Left ventricle myocardium inferior (tissue), 1 donor: ENCODE data around the gene ZCCHC24. TPM values are rescaled to one million over a fixed set of nuclear protein-coding genes. Genes with fewer than 3 reads are reported as not detected.

Experiments used
- DNase-seq: peaks from one replicate; pipeline ENCODE4 v3.0.0-alpha.2; 2020
- H3K27ac ChIP-seq: fragments of 200-600 bp; replicated peaks from 2 replicates; pipeline ENCODE4 v1.8.0; 2021
- H3K27me3 ChIP-seq: fragments of 200-600 bp; 2 replicates; pipeline ENCODE4 v1.8.0; 2021; ENCODE audit warnings: low read depth
- H3K36me3 ChIP-seq: fragments of 200-600 bp; 2 replicates; pipeline ENCODE4 v1.8.0; 2021
- H3K4me1 ChIP-seq: fragments of 200-600 bp; 2 replicates; pipeline ENCODE4 v1.8.0; 2021
- H3K4me3 ChIP-seq: fragments of 200-600 bp; 2 replicates; pipeline ENCODE4 v1.8.0; 2021; ENCODE audit warnings: mild to moderate bottlenecking, moderate library complexity
- H3K9me3 ChIP-seq: fragments of 200-600 bp; replicated peaks from 2 replicates; pipeline ENCODE4 v1.8.0; 2021
- CTCF ChIP-seq: fragments of 200-600 bp; IDR thresholded peaks from 2 replicates; pipeline ENCODE4 v1.8.0; 2021; ENCODE audit warnings: antibody characterized with exemption, mild to moderate bottlenecking, borderline replicate concordance
- intact Hi-C: fragments of 100-400 bp; cut with micrococcal nuclease; formaldehyde crosslinking; loops from one replicate; pipeline ENCODE4 v1.11.0; 2022
- total RNA-seq: library from RNA; stranded (reverse); fragmentation: NEBNext Ultra II Directional; extraction: Animal tissue kit (Norgen Biotek cat#: 25700); gene quantifications from one replicate; pipeline ENCODE4 v1.2.1, GENCODE V29; 2021
- donor health status: DM: no; HTN: yes; CAD: no; lungs with severe emphysema.

The ZCCHC24 gene
- total RNA-seq, 1 donor from 2014 or later, result 47.5 TPM

- TF ChIP-seq CTCF, result no peak
- intact Hi-C loops, result no loop called here
- H3K4me3 ChIP-seq, result no peak overlapping the region
- no peaks in the 10 kb centered on the region for H3K4me1 ChIP-seq
- no peaks in the 10 kb centered on the region for H3K9me3 ChIP-seq
- no peak for DNase-seq
- no peaks in the 10 kb centered on the region for H3K27me3 ChIP-seq
- no peaks in the 10 kb centered on the region for H3K36me3 ChIP-seq
- H3K27ac ChIP-seq, result no peak overlapping the region
These were observed 13.1 kb upstream of the ZCCHC24 start for GRCh38 chr10:79458483-79458882.

GRCh38 chr10:79457256-79457785 is 11.9 kb upstream of the ZCCHC24 start:
- no peak for TF ChIP-seq CTCF
- Histone ChIP-seq H3K36me3 (no peaks in the 10 kb centered on the region), H3K4me1 (no peaks in the 10 kb centered on the region), H3K9me3 (no peaks in the 10 kb centered on the region), H3K4me3 (no peak overlapping the region), H3K27ac (no peak overlapping the region), H3K27me3 (no peaks in the 10 kb centered on the region)
- DNase-seq, result no peak
- intact Hi-C loops, result no loop called here

GRCh38 chr10:79454259-79454658 is 8.8 kb upstream of the ZCCHC24 start:
- H3K9me3 ChIP-seq, result no peaks in the 10 kb centered on the region
- no peaks in the 10 kb centered on the region for H3K36me3 ChIP-seq
- no peak overlapping the region for H3K27ac ChIP-seq
- intact Hi-C loops, result no loop called here
- no peaks in the 10 kb centered on the region for H3K4me1 ChIP-seq
- TF ChIP-seq CTCF, result no peak
- H3K4me3 ChIP-seq, result no peak overlapping the region
- DNase-seq, result no peak
- no peaks in the 10 kb centered on the region for H3K27me3 ChIP-seq

GRCh38 chr10:79453392-79453791 is 8.0 kb upstream of the ZCCHC24 start:
- Histone ChIP-seq H3K4me3 (no peak overlapping the region), H3K36me3 (no peaks in the 10 kb centered on the region), H3K27me3 (no peaks in the 10 kb centered on the region), H3K27ac (no peak overlapping the region), H3K9me3 (no peaks in the 10 kb centered on the region), H3K4me1 (no peaks in the 10 kb centered on the region)
- intact Hi-C loops, result no loop called here
- no peak for TF ChIP-seq CTCF
- no peak for DNase-seq

- no peaks in the 10 kb centered on the region for H3K4me1 ChIP-seq
- intact Hi-C loops, result no loop called here
These were observed 6.8 kb upstream of the ZCCHC24 start for GRCh38 chr10:79452174-79452611.

More at GRCh38 chr10:79452174-79452611, 6.8 kb upstream of the ZCCHC24 start:
- Histone ChIP-seq H3K36me3 (no peaks in the 10 kb centered on the region), H3K9me3 (no peaks in the 10 kb centered on the region), H3K27ac (no peak overlapping the region), H3K27me3 (no peaks in the 10 kb centered on the region), H3K4me3 (no peak overlapping the region)
- no peak for DNase-seq
- TF ChIP-seq CTCF, result no peak
